Measurements from ENCODE around the gene HNRNPK.

Gene HNRNPK

GRCh38 chr9:83937861-83938455, 42.1 kb downstream of the HNRNPK start:
- Histone ChIP-seq H3K9ac (ENCODE audit: low read length) (no peak overlapping the region), H3K36me3 (ENCODE audit: low read length) (no peaks in the 10 kb centered on the region), H3K4me3 (ENCODE audit: insufficient read depth, low read length, poor library complexity, severe bottlenecking) (no peak overlapping the region), H3F3A (ENCODE audit: insufficient read depth) (no peaks in the 10 kb centered on the region), H3K79me2 (ENCODE audit: insufficient read depth, low read length) (no peaks in the 10 kb centered on the region), H2AFZ (ENCODE audit: low read depth, low read length, severe bottlenecking) (no peak overlapping the region), H3K27me3 (ENCODE audit: low read length) (no peaks in the 10 kb centered on the region), H3K27ac (ENCODE audit: low read depth, low read length) (no peak overlapping the region), H3K4me2 (ENCODE audit: low read depth, low read length, poor library complexity, severe bottlenecking) (no peak overlapping the region), H3K9me3 (ENCODE audit: insufficient read depth, low read length) (no peaks in the 10 kb centered on the region), H3K9me2 (replicated peaks; ENCODE audit: insufficient read depth, low read length) (no peaks in the 10 kb centered on the region), H4K20me1 (ENCODE audit: low read depth, low read length) (no peaks in the 10 kb centered on the region)
- TF ChIP-seq CTCF (IDR thresholded peaks at IDR 0.05; ENCODE audit: insufficient read depth, low read length, poor library complexity, severe bottlenecking) (no peak), EZH2phosphoT487 (conservative IDR thresholded peaks at IDR 0.05; ENCODE audit: low read length) (no peak)

- Histone ChIP-seq H4K20me1 (ENCODE audit: low read depth, low read length) (no peaks in the 10 kb centered on the region), H3K27ac (ENCODE audit: low read depth, low read length) (no peak overlapping the region), H3K4me3 (ENCODE audit: insufficient read depth, low read length, poor library complexity, severe bottlenecking) (no peak overlapping the region), H3K9me2 (replicated peaks; ENCODE audit: insufficient read depth, low read length) (no peaks in the 10 kb centered on the region), H3K9me3 (ENCODE audit: insufficient read depth, low read length) (no peaks in the 10 kb centered on the region), H3K79me2 (ENCODE audit: insufficient read depth, low read length) (no peaks in the 10 kb centered on the region), H3K36me3 (ENCODE audit: low read length) (no peaks in the 10 kb centered on the region), H2AFZ (ENCODE audit: low read depth, low read length, severe bottlenecking) (no peak overlapping the region), H3K27me3 (ENCODE audit: low read length) (no peaks in the 10 kb centered on the region), H3F3A (ENCODE audit: insufficient read depth) (no peaks in the 10 kb centered on the region), H3K9ac (ENCODE audit: low read length) (no peak overlapping the region), H3K4me2 (ENCODE audit: low read depth, low read length, poor library complexity, severe bottlenecking) (no peak overlapping the region)
- no peak for TF ChIP-seq CTCF (IDR thresholded peaks at IDR 0.05; ENCODE audit: insufficient read depth, low read length, poor library complexity, severe bottlenecking)
- TF ChIP-seq EZH2phosphoT487 (conservative IDR thresholded peaks at IDR 0.05; ENCODE audit: low read length): no peak
These were observed 43.5 kb downstream of the HNRNPK start for GRCh38 chr9:83936523-83936922.

- no peaks in the 10 kb centered on the region for H3K9me3 ChIP-seq (ENCODE audit: insufficient read depth, low read length)
- no peaks in the 10 kb centered on the region for H3K79me2 ChIP-seq (ENCODE audit: insufficient read depth, low read length)
- no peaks in the 10 kb centered on the region for H3K9me2 ChIP-seq (replicated peaks; ENCODE audit: insufficient read depth, low read length)
- H3F3A ChIP-seq (ENCODE audit: insufficient read depth): no peaks in the 10 kb centered on the region
- no peak overlapping the region for H3K4me3 ChIP-seq (ENCODE audit: insufficient read depth, low read length, poor library complexity, severe bottlenecking)
- no peak overlapping the region for H3K4me2 ChIP-seq (ENCODE audit: low read depth, low read length, poor library complexity, severe bottlenecking)
- no peak overlapping the region for H3K27ac ChIP-seq (ENCODE audit: low read depth, low read length)
- no peak overlapping the region for H2AFZ ChIP-seq (ENCODE audit: low read depth, low read length, severe bottlenecking)
- no peaks in the 10 kb centered on the region for H3K36me3 ChIP-seq (ENCODE audit: low read length)
- H4K20me1 ChIP-seq (ENCODE audit: low read depth, low read length): no peaks in the 10 kb centered on the region
- H3K27me3 ChIP-seq (ENCODE audit: low read length): no peaks in the 10 kb centered on the region
- no peak for TF ChIP-seq CTCF (IDR thresholded peaks at IDR 0.05; ENCODE audit: insufficient read depth, low read length, poor library complexity, severe bottlenecking)
- no peak for TF ChIP-seq EZH2phosphoT487 (conservative IDR thresholded peaks at IDR 0.05; ENCODE audit: low read length)
- H3K9ac ChIP-seq (ENCODE audit: low read length): no peak overlapping the region
These were observed 44.6 kb downstream of the HNRNPK start for GRCh38 chr9:83935276-83935935.

Measured in SU-DHL-6 (cell line).